Glomerular endothelial cell (primary cell): ENCODE measurements around the gene GRIK5. TPM values are rescaled to one million over a fixed set of nuclear protein-coding genes. Genes with fewer than 3 reads are reported as not detected.
A peak's percentile ranks its signal among the peaks of the same experiment; 100 is the strongest.
"Not testable (repeated sequence)": the region's sequence is repeated elsewhere in the genome, so short reads cannot be mapped to it uniquely, and the experiment has no call there.

Experiments used
- DNase-seq: peaks from one replicate; pipeline ENCODE4 v3.0.0-alpha.2; 2011; ENCODE audit warnings: low read depth, low spot score; ENCODE audit errors: extremely low read depth
- total RNA-seq: library from RNA; depleted of rRNA; stranded (reverse); fragments of >200 nt; gene quantifications from 2 replicates; pipeline ENCODE4 v1.2.3, GENCODE V29; 2015

Gene GRIK5
- total RNA-seq: 0.23 TPM in 1 of 2 replicates, not detected in the other

- DNase-seq: no peak
Measured at GRCh38 chr19:42069619-42070351, at the start of gene GRIK5. TSS of gene GRIK5 (minus strand) at chr19:42070206. CDS start at chr19:42065770, 4,436 bp downstream.

DNA sequence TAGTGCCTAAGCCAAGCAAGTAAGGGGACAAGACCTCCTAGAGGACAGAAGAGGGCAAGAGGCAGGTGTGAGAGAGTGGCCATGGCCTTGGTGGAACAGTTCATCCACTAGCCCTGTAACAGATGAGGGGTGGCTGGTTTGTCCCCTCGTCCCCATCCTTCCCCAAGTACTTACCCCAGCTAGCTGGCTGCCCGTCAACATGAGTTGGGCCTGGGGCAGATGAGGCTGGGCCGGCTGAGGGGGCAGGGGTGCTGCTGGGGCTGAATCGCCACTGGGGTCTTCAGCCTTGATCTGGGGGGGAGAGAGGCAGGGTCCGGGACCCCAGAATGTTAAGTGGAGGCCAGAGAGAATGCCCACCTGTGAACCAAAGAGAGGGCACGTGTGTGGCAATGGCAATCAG lies 47.1 kb upstream of the GRIK5 start:
- no peak for DNase-seq

DNA sequence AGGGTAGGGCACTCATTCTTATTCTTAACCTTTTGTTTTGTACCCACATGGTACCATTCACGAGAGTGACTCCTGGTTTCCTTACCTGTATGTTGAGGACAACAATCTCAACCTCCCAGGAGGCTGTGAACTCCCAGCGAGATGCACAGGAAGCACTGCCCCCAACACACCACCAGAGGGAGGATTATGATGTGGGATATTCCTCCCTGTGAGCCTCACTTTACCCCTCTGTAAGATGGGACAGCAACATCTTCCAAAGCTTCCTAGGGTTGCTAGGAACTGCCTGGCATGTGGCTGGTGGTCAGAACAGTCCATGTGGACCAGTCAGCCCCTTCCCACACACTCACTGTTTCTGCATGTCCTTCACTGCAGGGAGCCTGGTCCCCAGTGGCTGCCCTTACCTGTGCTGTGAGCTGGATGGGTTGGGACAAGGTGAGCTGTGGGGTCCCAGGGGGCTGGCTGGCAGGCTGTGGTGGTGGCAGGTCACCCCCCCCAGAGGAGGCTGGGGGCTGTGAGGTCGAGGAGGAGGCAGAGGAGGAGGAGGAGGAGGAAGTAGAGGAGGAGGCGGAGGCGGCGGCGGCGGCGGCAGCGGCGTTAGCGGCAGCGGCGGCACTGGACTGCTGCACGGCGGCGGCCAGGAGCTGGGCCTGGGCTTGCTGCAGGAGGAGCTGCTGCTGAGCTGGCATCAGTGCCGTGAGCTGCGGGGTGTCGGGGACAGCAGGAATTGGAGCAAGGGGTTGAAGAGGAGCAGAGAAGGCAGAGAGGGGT lies 46.5 kb upstream of the GRIK5 start:
- DNase-seq: no peak

DNA sequence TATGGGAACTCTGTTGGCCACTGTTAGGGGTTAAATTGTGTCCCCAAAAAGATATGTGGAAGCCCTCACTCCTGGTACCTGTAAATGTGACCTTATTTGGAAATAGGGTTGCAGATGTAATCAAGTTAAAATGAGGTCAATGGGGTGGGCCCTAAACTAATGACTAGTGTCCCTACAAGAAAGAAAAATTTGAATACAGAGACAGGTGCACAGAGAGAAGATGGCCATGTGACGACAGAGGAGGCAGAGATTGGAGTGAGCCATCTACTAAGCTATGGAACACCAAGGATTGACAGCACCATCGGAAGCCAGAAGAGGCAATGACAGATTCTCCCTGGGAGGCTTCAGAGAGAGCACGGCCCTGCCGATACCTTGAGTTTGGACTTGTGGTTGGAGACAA lies 45.7 kb upstream of the GRIK5 start:
- no peak for DNase-seq

DNA sequence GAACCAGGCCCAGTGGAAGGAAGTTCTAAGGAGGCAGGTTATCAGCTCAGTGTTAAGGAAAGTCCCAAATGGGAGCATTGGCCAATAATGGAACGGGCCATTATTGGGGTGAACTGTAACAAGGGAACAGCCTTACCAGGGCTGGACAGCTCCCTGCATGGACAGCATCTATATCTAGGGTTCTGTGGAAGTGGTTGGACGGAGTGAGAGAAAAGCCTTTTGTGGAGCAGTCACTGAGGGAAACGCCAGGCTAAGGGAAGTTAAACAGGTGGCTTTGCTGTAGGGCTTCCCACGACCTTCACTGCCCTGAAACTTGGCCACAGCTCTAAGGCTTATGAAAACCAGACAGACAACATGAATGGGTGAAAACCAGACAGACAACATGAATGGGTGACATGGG lies 45.2 kb upstream of the GRIK5 start:
- no peak for DNase-seq

GRCh38 chr19:42114412-42114811 lies 44.4 kb upstream of the GRIK5 start:
- DNase-seq: no peak

DNA sequence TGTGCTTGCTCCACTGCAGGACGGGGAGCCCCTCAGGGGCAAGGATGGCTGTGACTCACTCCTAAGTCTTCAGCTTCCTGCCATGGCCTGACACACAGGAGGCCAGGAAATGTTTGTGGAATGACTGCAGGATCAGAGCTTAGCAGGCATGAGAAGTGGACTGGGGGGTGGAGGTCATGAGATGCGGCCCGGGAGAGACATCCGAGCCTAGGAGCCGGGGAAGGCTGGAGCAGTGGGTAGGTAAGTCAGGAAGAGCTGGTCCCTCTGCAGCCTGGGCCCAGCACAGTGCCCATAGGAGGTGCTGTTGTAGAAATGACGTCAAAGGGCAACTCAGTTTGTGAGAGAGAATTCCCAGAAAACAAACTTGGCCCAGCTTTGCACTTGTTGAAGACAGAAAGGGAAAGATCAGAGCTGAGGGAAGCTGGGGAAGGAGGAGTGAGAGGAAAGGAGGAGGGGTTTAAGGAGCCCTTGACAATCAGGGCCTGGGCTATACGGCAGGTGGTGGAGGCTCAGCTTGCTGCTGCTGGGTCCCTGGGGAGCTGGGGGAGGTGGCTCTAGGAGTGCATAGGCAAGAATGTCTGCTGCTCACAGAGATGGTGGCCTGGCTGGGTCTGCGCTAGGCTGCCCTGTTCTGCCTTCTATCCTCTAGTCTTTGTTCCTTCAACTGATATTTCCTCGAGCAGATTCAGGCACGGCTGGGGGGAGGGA lies 43.8 kb upstream of the GRIK5 start:
- DNase-seq: peak; percentile 92

DNA sequence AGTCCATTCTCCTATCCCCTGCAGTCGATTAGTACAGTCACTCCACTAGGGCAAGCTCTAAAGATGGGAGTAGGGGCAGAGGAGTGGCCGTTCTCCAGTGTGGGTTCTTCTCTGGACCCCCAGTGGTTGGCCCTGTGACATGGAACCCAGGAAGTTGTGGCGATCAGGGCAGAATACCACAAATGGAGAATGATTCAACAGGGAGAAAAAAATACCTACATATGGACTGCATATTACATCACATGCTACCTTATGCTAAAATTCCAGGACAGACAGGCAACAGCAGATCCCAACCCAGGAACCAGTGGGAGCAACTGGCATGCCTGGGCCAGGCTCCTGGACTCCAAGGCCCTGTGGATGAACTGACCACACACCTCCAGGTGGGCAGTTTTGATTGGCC lies 41.8 kb upstream of the GRIK5 start:
- DNase-seq: no peak

DNA sequence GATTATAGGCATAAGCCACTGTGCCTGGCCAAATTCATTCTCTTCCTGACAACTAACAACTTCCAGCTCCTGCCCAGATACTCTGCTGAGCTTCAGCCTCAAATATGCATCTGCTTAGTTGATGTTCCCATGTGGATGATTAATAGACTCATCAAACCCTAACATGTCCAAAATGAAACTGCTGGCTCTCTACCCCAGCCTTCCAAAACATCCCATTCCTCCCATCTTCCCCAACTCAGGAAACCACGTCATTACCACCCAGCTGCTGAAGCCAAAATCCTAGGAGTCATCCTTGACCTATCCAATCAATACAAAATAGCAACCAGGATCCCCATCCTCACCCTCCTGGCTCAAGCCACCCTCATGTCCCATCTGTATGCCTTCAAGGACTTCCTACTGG lies 41.4 kb upstream of the GRIK5 start:
- no peak for DNase-seq

- no peak for DNase-seq
Measured at GRCh38 chr19:42110658-42111057, 40.7 kb upstream of the GRIK5 start.

- DNase-seq: no peak
Measured at GRCh38 chr19:42109896-42110295, 39.9 kb upstream of the GRIK5 start.

DNA sequence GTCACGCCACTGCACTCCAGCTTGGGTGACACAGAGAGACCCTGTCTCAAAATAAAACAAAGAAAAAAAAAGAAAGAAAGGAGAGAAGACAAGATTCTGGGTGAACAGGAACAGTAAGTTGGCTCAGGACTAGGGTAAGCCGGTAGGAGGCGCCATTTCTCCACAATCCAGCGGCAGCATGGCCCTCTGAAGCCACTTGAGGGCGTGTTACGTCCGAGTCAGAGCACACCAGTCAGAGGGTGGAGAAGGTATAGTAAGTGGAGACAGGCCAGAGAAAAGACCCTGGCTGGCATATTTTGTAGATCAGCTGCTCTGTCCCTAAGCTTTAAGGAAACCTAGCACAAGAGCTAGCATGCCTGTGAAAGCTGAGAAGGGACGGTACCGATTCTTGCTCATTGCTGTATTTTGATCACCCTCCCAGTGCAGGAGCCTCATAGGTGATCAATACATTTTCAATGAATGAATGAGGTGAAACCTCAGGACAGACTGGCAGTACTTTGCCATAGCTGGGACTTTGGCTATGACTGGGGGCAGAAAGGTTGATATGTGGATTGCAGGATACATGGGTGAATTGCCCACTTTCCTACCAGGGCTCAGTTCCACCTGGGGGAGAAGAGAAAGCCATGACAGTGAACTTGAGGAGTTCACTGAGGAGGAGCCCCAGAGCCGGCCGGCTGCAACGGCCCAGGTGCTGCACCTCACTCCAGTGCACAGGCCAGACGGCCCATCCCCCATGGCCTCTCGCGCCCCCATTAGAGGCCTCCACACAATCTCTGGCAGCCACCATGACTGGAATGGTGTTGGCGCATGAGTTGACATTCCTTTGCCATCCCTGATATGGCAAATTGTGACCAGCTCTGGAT lies 38.8 kb upstream of the GRIK5 start:
- DNase-seq: peak; percentile 74

DNA sequence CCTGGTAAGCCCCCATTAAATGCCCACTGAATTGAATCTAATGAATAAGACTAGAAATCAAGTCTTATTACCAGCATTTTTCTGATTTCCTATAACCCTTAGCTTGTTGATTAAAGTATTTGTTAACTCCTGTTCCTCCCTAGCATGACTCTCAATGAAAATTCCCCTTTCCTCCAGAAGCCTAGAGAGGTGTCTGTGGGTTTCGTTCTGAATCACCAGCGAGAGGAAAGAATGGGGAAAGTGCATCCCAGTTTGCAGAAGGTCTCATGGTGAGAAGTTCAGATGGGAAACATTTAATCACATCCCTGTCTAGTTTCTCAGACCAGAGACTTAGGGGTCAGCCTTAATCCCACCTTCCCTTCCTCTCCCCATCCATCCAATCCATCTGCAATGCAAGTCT lies 35.4 kb upstream of the GRIK5 start:
- no peak for DNase-seq

GRCh38 chr19:42102877-42103276 lies 32.9 kb upstream of the GRIK5 start:
- no peak for DNase-seq

GRCh38 chr19:42100241-42100640 lies 30.2 kb upstream of the GRIK5 start:
- not testable (repeated sequence) for DNase-seq

DNA sequence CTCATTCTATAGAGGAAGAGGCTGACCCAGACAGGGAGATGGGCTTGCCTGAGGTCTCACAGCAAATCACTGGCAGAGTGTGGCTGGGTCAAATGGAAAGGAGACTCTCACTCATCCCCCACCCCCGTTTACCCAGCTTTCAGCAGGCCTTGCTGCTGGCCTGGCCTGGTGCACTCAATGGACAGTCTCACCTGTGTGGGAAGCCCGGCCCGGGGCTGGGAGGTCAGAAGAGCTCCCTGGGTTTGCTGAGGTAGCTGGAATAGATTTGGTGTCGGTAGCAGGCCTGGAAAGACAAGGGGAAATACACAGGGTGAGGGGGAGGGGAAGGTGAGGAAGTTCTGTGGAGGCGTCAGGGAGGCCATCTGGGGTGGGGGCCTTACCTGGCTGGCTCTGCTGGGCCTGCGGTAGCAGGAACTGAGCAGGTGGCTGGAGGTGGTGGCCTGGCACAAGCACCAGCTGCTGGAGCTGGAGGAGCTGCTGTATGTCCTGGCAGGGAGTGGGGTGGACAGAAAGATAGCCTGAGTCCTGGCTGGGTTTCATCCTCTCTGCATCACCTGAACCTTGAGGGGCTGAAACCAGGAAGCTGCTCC lies 29.4 kb upstream of the GRIK5 start:
- no peak for DNase-seq

- no peak for DNase-seq
Measured at GRCh38 chr19:42098781-42099180, 28.8 kb upstream of the GRIK5 start.

DNA sequence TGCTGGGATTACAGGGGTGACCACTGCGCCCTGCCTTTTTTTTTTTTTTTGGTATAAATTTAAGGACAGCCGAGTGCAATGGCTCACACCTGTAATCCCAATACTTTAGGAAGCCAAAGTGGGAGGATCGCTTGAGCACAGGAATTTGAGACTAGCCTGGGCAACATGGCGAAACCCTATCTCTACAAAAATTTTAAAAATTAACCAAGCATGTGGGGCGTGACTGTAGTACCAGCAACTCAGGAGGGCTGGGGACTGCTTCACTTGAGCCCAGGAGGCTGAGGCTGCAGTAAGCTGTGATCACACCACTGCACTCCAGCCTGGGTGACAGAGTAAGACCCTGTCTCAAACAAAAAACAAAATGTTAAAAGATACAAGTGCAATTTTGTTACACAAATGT lies 27.5 kb upstream of the GRIK5 start:
- no peak for DNase-seq

- no peak for DNase-seq
Measured at GRCh38 chr19:42096255-42096837, 26.3 kb upstream of the GRIK5 start.

GRCh38 chr19:42095814-42096230 lies 25.8 kb upstream of the GRIK5 start:
- no peak for DNase-seq
